HG02981 (cell line): ENCODE data around the gene SEC22A.

Source experiments
- ATAC-seq: cut with Tn5 transposase; IDR thresholded peaks from one replicate; pipeline ENCODE4 v1.9.1; 2021; ENCODE audit warnings: mild to moderate bottlenecking, moderate library complexity; ENCODE audit not compliant: unreplicated experiment

SEC22A gene

GRCh38 chr3:123286308-123287023 is 84.7 kb downstream of the SEC22A start:
- ATAC-seq: no peak

GRCh38 chr3:123287051-123287961 is 85.6 kb downstream of the SEC22A start:
- ATAC-seq: no peak

GRCh38 chr3:123287962-123288302 is 86.2 kb downstream of the SEC22A start:
- ATAC-seq: no peak

GRCh38 chr3:123289391-123290106 is 87.8 kb downstream of the SEC22A start:
- ATAC-seq: no peak

- ATAC-seq: no peak
Observed at GRCh38 chr3:123290107-123290930, 88.6 kb downstream of the SEC22A start.

- ATAC-seq: no peak
Observed at GRCh38 chr3:123290962-123291361, 89.2 kb downstream of the SEC22A start.

- ATAC-seq: no peak
Observed at GRCh38 chr3:123291404-123291803, 89.7 kb downstream of the SEC22A start.

GRCh38 chr3:123292321-123293310 is 90.9 kb downstream of the SEC22A start:
- no peak for ATAC-seq

GRCh38 chr3:123294296-123294938 is 92.7 kb downstream of the SEC22A start:
- ATAC-seq: no peak

GRCh38 chr3:123295171-123295900 is 93.6 kb downstream of the SEC22A start:
- no peak for ATAC-seq

GRCh38 chr3:123295901-123296250 is 94.1 kb downstream of the SEC22A start:
- ATAC-seq: no peak

- no peak for ATAC-seq
Observed at GRCh38 chr3:123296261-123296660, 94.5 kb downstream of the SEC22A start.

- no peak for ATAC-seq
Observed at GRCh38 chr3:123296836-123297626, 95.3 kb downstream of the SEC22A start.

GRCh38 chr3:123297627-123297899 is 95.8 kb downstream of the SEC22A start:
- no peak for ATAC-seq

- no peak for ATAC-seq
Observed at GRCh38 chr3:123298903-123299302, 97.2 kb downstream of the SEC22A start.

GRCh38 chr3:123299581-123299980 is 97.8 kb downstream of the SEC22A start:
- no peak for ATAC-seq

- ATAC-seq: no peak
Observed at GRCh38 chr3:123300056-123300455, 98.3 kb downstream of the SEC22A start.

- ATAC-seq: no peak
Observed at GRCh38 chr3:123300583-123300982, 98.8 kb downstream of the SEC22A start.
